Esophagus muscularis mucosa (tissue), 4 donors: Measurements from ENCODE around the gene SUPT3H. TPM values are rescaled to one million over a fixed set of nuclear protein-coding genes. Genes with fewer than 3 reads are reported as not detected.

ENCODE experiments used
- DNase-seq: peaks from one replicate; pipeline ENCODE4 v3.0.0-alpha.2; 2017; ENCODE audit errors: extremely low spot score
- H3K27ac ChIP-seq, 4 donors: fragments of 200-600 bp; sonication (generic); replicated peaks in 1 of 4; 1 replicate in 3 of 4; 2 replicates in 1 of 4; pipeline ENCODE4 v1.5.1; 2016 to 2019; ENCODE audit warnings: mild to moderate bottlenecking in 1 of 4
- H3K27me3 ChIP-seq, 4 donors: fragments of 200-600 bp; sonication (generic); one replicate each; pipeline versions ENCODE4 v1.5.1 to v1.6.0; 2016 to 2019
- H3K36me3 ChIP-seq, 4 donors: fragments of 200-600 bp; sonication (generic); one replicate each; pipeline ENCODE4 v1.5.1; 2016 to 2019
- H3K4me1 ChIP-seq, 4 donors: fragments of 200-600 bp; sonication (generic); one replicate each; pipeline ENCODE4 v1.5.1; 2016 to 2019
- H3K4me3 ChIP-seq, 4 donors: fragments of 200-600 bp; sonication (generic); 1 replicate in 2 of 4; 2 replicates in 2 of 4; pipeline ENCODE4 v1.5.1; 2016 to 2019; ENCODE audit warnings: mild to moderate bottlenecking in 4 of 4, moderate library complexity in 1 of 4
- H3K9me3 ChIP-seq, 4 donors: fragments of 200-600 bp; sonication (generic); 1 replicate in 3 of 4; 2 replicates in 1 of 4; pipeline ENCODE4 v1.5.1; 2016 to 2019
- EP300 ChIP-seq: sonication (generic); formaldehyde crosslinking; IDR thresholded peaks from one replicate; pipeline ENCODE4 v1.6.1; 2017; ENCODE audit warnings: antibody characterized with exemption
- POLR2A ChIP-seq: fragments of 450-650 bp; IDR thresholded peaks from one replicate; pipeline ENCODE4 v1.6.1; 2017; ENCODE audit warnings: antibody characterized with exemption, moderate library complexity, mild to moderate bottlenecking, low read depth
- POLR2AphosphoS5 ChIP-seq, 2 donors: sonication (generic); formaldehyde crosslinking; IDR thresholded peaks; one replicate each; pipeline ENCODE4 v1.6.1; 2017; ENCODE audit warnings: antibody characterized with exemption in 2 of 2
- WGBS: methylation state at CpG from one replicate; pipeline ENCODE4 v1.1.5; 2018; 5-methylcytosine and 5-hydroxymethylcytosine counted together
- intact Hi-C: fragments of 100-400 bp; cut with DNase I; formaldehyde crosslinking; loops from one replicate; pipeline ENCODE4 v1.15.1; 2023
- total RNA-seq, 4 donors: library from RNA; depleted of rRNA; stranded (reverse); fragments of >200 nt; gene quantifications; one replicate each; pipeline versions ENCODE4 v1.1.0 to v1.2.1, GENCODE V29; 2016
- TF ChIP-seq, protein P1 (sequence below), 3 experiments: fragments of 200-600 bp in 2 of 3; fragments of 450-650 bp in 1 of 3; sonication (generic) in 2 of 3; IDR thresholded peaks; one replicate each; pipeline ENCODE4 v1.5.1; 2017 to 2019; ENCODE audit warnings: antibody characterized with exemption in 3 of 3, mild to moderate bottlenecking in 2 of 3, moderate library complexity in 1 of 3

Gene SUPT3H
- total RNA-seq, 4 donors from 2014 or later, result 5.1 to 13.3 (median 9.9) TPM

GRCh38 chr6:45254253-45254652 lies 123.5 kb downstream of the SUPT3H start:
- TF ChIP-seq, protein P1, sequence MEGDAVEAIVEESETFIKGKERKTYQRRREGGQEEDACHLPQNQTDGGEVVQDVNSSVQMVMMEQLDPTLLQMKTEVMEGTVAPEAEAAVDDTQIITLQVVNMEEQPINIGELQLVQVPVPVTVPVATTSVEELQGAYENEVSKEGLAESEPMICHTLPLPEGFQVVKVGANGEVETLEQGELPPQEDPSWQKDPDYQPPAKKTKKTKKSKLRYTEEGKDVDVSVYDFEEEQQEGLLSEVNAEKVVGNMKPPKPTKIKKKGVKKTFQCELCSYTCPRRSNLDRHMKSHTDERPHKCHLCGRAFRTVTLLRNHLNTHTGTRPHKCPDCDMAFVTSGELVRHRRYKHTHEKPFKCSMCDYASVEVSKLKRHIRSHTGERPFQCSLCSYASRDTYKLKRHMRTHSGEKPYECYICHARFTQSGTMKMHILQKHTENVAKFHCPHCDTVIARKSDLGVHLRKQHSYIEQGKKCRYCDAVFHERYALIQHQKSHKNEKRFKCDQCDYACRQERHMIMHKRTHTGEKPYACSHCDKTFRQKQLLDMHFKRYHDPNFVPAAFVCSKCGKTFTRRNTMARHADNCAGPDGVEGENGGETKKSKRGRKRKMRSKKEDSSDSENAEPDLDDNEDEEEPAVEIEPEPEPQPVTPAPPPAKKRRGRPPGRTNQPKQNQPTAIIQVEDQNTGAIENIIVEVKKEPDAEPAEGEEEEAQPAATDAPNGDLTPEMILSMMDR (IDR thresholded peaks at IDR 0.05), result no peak
- TF ChIP-seq EP300 (no peak), POLR2AphosphoS5 (IDR thresholded peaks at IDR 0.05) (no peak), POLR2A (no peak)
- no peak for DNase-seq
- Histone ChIP-seq H3K36me3 (no peaks in the 10 kb centered on the region), H3K27ac (no peak overlapping the region), H3K4me3 (no peak overlapping the region), H3K9me3 (no peaks in the 10 kb centered on the region), H3K27me3 (no peaks in the 10 kb centered on the region), H3K4me1 (no peaks in the 10 kb centered on the region)
- intact Hi-C loops, result no loop called here
- WGBS, result 79% methylated on average over 1 of the region's 1 CpG

GRCh38 chr6:45253453-45253852 lies 124.3 kb downstream of the SUPT3H start:
- H3K4me1 ChIP-seq, result no peaks in the 10 kb centered on the region
- no peak for DNase-seq
- 88% methylated on average over 6 of the region's 6 CpGs for WGBS
- intact Hi-C loops, result no loop called here
- no peak overlapping the region for H3K27ac ChIP-seq
- TF ChIP-seq, protein P1 (IDR thresholded peaks at IDR 0.05), result no peak
- TF ChIP-seq EP300, result no peak
- no peaks in the 10 kb centered on the region for H3K36me3 ChIP-seq
- no peaks in the 10 kb centered on the region for H3K27me3 ChIP-seq
- no peak overlapping the region for H3K4me3 ChIP-seq
- no peaks in the 10 kb centered on the region for H3K9me3 ChIP-seq

- WGBS, result 93% methylated on average over 2 of the region's 2 CpGs
- H3K4me3 ChIP-seq, result no peak overlapping the region
- peaks cover 0 to 19% (median 8%) of the 10 kb centered on the region in 4 donors for H3K9me3 ChIP-seq
- intact Hi-C loops, result no loop called here
- peaks cover 0 to 6% (median 0%) of the 10 kb centered on the region in 4 donors for H3K36me3 ChIP-seq
- H3K27ac ChIP-seq, result no peak overlapping the region
- no peak for DNase-seq
- no peaks in the 10 kb centered on the region for H3K4me1 ChIP-seq
- no peaks in the 10 kb centered on the region for H3K27me3 ChIP-seq
- no peak for TF ChIP-seq EP300
- TF ChIP-seq POLR2A, result no peak
- TF ChIP-seq, protein P1 (IDR thresholded peaks at IDR 0.05), result no peak
- no peak for TF ChIP-seq POLR2AphosphoS5 (IDR thresholded peaks at IDR 0.05)
Observed at GRCh38 chr6:45231660-45232059, 146.1 kb downstream of the SUPT3H start.

DNA sequence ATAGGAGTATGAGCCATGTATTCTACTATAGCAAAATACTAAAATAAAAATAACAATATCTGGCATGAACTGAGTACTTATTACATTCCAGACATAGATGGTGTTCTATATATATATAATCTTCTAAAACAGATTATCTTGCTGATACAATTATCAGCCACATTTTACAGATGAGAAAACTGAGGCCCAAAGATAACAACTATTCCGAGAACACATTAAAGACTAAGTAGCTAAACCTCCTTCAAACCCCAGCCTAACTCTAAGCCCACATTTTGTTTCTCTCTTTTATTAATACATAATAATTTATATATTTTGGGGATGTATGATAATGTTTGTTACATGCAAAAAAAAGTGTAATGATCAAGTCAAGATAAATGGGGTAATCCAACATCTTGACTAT lies 148.3 kb downstream of the SUPT3H start:
- no peak overlapping the region for H3K27ac ChIP-seq
- H3K9me3 ChIP-seq, result peaks cover 0 to 19% (median 8%) of the 10 kb centered on the region in 4 donors
- intact Hi-C loops, result no loop called here
- DNase-seq, result no peak
- no peaks in the 10 kb centered on the region for H3K4me1 ChIP-seq
- H3K4me3 ChIP-seq, result no peak overlapping the region
- H3K27me3 ChIP-seq, result no peaks in the 10 kb centered on the region
- TF ChIP-seq POLR2AphosphoS5 (IDR thresholded peaks at IDR 0.05), result no peak
- TF ChIP-seq EP300, result no peak
- TF ChIP-seq, protein P1 (IDR thresholded peaks at IDR 0.05), result no peak
- TF ChIP-seq POLR2A, result no peak
- WGBS, result 93% methylated on average over 1 of the region's 1 CpG
- H3K36me3 ChIP-seq, result peaks cover 0 to 6% (median 0%) of the 10 kb centered on the region in 4 donors

- Histone ChIP-seq H3K4me1 (no peaks in the 10 kb centered on the region), H3K4me3 (no peak overlapping the region), H3K36me3 (no peaks in the 10 kb centered on the region), H3K9me3 (peaks cover 0 to 4% (median 2%) of the 10 kb centered on the region in 4 donors), H3K27ac (no peak overlapping the region), H3K27me3 (no peaks in the 10 kb centered on the region)
- DNase-seq, result no peak
- 86% methylated on average over 2 of the region's 2 CpGs for WGBS
- TF ChIP-seq POLR2AphosphoS5 (IDR thresholded peaks at IDR 0.05) (no peak), POLR2A (no peak), EP300 (no peak)
- TF ChIP-seq, protein P1 (IDR thresholded peaks at IDR 0.05), result no peak
- intact Hi-C loops, result no loop called here
Observed at GRCh38 chr6:45226081-45226480, 151.7 kb downstream of the SUPT3H start.
